ENCODE measurements around the gene LCMT1.
"Not testable (repeated sequence)": the region's sequence is repeated elsewhere in the genome, so short reads cannot be mapped to it uniquely, and the experiment has no call there.

Gene LCMT1

GRCh38 chr16:25171390-25171789, 59.8 kb downstream of the LCMT1 start:
- TF ChIP-seq ZFX (IDR thresholded peaks at IDR 0.05) (no peak), CTCF (conservative IDR thresholded peaks at IDR 0.05) (no peak)
- H3K27ac ChIP-seq, result no peak overlapping the region

GRCh38 chr16:25172831-25173230, 61.3 kb downstream of the LCMT1 start:
- TF ChIP-seq ZFX (IDR thresholded peaks at IDR 0.05) (no peak), CTCF (conservative IDR thresholded peaks at IDR 0.05) (no peak)
- H3K27ac ChIP-seq, result no peak overlapping the region

GRCh38 chr16:25174285-25174684, 62.7 kb downstream of the LCMT1 start:
- no peak for TF ChIP-seq CTCF (conservative IDR thresholded peaks at IDR 0.05)
- TF ChIP-seq ZFX (IDR thresholded peaks at IDR 0.05), result no peak
- H3K27ac ChIP-seq, result no peak overlapping the region

- H3K27ac ChIP-seq, result no peak overlapping the region
Measured at GRCh38 chr16:25176136-25176535, 64.6 kb downstream of the LCMT1 start.

GRCh38 chr16:25177512-25177830, 65.9 kb downstream of the LCMT1 start:
- TF ChIP-seq CTCF (conservative IDR thresholded peaks at IDR 0.05) (no peak), ZFX (IDR thresholded peaks at IDR 0.05) (no peak)
- no peak overlapping the region for H3K27ac ChIP-seq

More at GRCh38 chr16:25176136-25176535, 64.6 kb downstream of the LCMT1 start:
- no peak for TF ChIP-seq ZFX (IDR thresholded peaks at IDR 0.05)
- no peak for TF ChIP-seq CTCF (conservative IDR thresholded peaks at IDR 0.05)

- TF ChIP-seq CTCF (conservative IDR thresholded peaks at IDR 0.05) (no peak), ZFX (IDR thresholded peaks at IDR 0.05) (no peak)
- H3K27ac ChIP-seq, result no peak overlapping the region
Measured at GRCh38 chr16:25177831-25178688, 66.5 kb downstream of the LCMT1 start.

- not testable (repeated sequence) for H3K27ac ChIP-seq
Measured at GRCh38 chr16:25181236-25181635, 69.7 kb downstream of the LCMT1 start.

- H3K27ac ChIP-seq, result no peak overlapping the region
- TF ChIP-seq ZFX (IDR thresholded peaks at IDR 0.05) (no peak), CTCF (conservative IDR thresholded peaks at IDR 0.05) (no peak)
Measured at GRCh38 chr16:25184771-25185170, 73.2 kb downstream of the LCMT1 start.
